ENCODE results near the gene HBB.

HBB gene

DNA sequence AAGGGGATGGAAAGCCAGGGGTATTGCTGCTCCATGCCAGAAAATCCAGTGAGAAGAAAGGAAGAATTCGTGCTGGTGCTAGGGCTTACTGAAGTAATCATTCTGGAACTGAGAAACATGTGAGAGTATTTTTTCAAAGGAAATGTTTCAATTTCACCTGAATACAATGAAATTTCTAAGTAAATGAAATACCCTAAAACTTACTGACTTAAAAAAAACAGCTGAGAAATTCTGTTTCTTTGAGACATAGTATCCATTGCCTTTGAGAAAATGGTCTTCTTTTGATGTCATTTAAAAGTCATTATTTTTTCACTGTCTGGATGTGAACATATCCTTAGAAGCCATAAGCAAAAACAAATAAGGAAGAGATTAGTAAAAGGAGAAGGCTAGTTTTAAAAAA is 26.3 kb downstream of the HBB start, which contains the start of gene OR51V1:
OR51V1 (minus strand) TSS at position 101 of the 400 bp plus-strand sequence; CDS start at position 101, 0 bp downstream.
- no peak within 1 kb of the TSS for H3K9ac ChIP-seq (ENCODE audit: low read depth in 1 of 2, low read length in 2 of 2)
- H3K4me1 ChIP-seq (ENCODE audit: control insufficient read depth in 1 of 2, insufficient read depth in 2 of 2, low read length in 2 of 2): no peaks in the 10 kb centered on the region
- no peak within 1 kb of the TSS for H3K27ac ChIP-seq (ENCODE audit: low read depth, low read length)
- H3K36me3 ChIP-seq (ENCODE audit: control insufficient read depth in 1 of 2, insufficient read depth in 2 of 2, low read length in 2 of 2): no peaks in the 10 kb centered on the region
- H3K9me3 ChIP-seq (ENCODE audit: control insufficient read depth in 1 of 2, low read length in 2 of 2): no peaks in the 10 kb centered on the region
- no peaks in the 10 kb centered on the region for H3K27me3 ChIP-seq (ENCODE audit: control insufficient read depth in 1 of 2, insufficient read depth in 2 of 2, low read length in 2 of 2)
- no peak within 1 kb of the TSS for H3K4me3 ChIP-seq (ENCODE audit: low read depth in 1 of 2, low read length in 2 of 2)

GRCh38 chr11:5198285-5198684 is 28.6 kb downstream of the HBB start:
- no peak overlapping the region for H3K27ac ChIP-seq (ENCODE audit: low read depth, low read length)
- no peaks in the 10 kb centered on the region for H3K9me3 ChIP-seq (ENCODE audit: control insufficient read depth in 1 of 2, low read length in 2 of 2)
- no peak overlapping the region for H3K4me3 ChIP-seq (ENCODE audit: low read depth in 1 of 2, low read length in 2 of 2)
- H3K4me1 ChIP-seq (ENCODE audit: control insufficient read depth in 1 of 2, insufficient read depth in 2 of 2, low read length in 2 of 2): no peaks in the 10 kb centered on the region
- no peaks in the 10 kb centered on the region for H3K36me3 ChIP-seq (ENCODE audit: control insufficient read depth in 1 of 2, insufficient read depth in 2 of 2, low read length in 2 of 2)
- H3K9ac ChIP-seq (ENCODE audit: low read depth in 1 of 2, low read length in 2 of 2): no peak overlapping the region
- no peaks in the 10 kb centered on the region for H3K27me3 ChIP-seq (ENCODE audit: control insufficient read depth in 1 of 2, insufficient read depth in 2 of 2, low read length in 2 of 2)

DNA sequence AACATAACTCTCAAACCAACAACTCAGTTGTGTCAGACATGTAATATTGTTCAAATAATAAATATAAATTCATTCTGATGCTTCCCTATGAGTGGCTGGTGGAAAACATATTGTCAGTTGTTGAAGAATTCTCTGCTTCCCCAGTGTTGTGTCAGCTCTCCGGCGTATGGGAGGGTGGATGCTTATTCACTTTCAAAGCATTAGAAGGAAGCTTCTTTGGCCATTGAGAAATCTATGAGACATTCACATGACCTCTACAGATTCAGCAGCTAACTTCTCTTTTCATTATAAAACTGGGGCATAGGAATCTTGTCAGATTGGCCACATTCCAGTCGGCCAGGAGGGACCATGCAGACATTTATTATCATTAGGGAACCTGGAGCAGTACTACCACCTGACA is 29.3 kb downstream of the HBB start:
- Histone ChIP-seq H3K27ac (ENCODE audit: low read depth, low read length) (no peak overlapping the region), H3K4me1 (ENCODE audit: control insufficient read depth in 1 of 2, insufficient read depth in 2 of 2, low read length in 2 of 2) (no peaks in the 10 kb centered on the region), H3K4me3 (ENCODE audit: low read depth in 1 of 2, low read length in 2 of 2) (no peak overlapping the region), H3K27me3 (ENCODE audit: control insufficient read depth in 1 of 2, insufficient read depth in 2 of 2, low read length in 2 of 2) (no peaks in the 10 kb centered on the region), H3K9ac (ENCODE audit: low read depth in 1 of 2, low read length in 2 of 2) (no peak overlapping the region), H3K9me3 (ENCODE audit: control insufficient read depth in 1 of 2, low read length in 2 of 2) (peaks cover 0 to 2% of the 10 kb centered on the region in 2 donors), H3K36me3 (ENCODE audit: control insufficient read depth in 1 of 2, insufficient read depth in 2 of 2, low read length in 2 of 2) (no peaks in the 10 kb centered on the region)

- Histone ChIP-seq H3K9ac (ENCODE audit: low read depth in 1 of 2, low read length in 2 of 2) (no peak overlapping the region), H3K27me3 (ENCODE audit: control insufficient read depth in 1 of 2, insufficient read depth in 2 of 2, low read length in 2 of 2) (no peaks in the 10 kb centered on the region), H3K4me1 (ENCODE audit: control insufficient read depth in 1 of 2, insufficient read depth in 2 of 2, low read length in 2 of 2) (no peaks in the 10 kb centered on the region), H3K36me3 (ENCODE audit: control insufficient read depth in 1 of 2, insufficient read depth in 2 of 2, low read length in 2 of 2) (no peaks in the 10 kb centered on the region), H3K9me3 (ENCODE audit: control insufficient read depth in 1 of 2, low read length in 2 of 2) (peaks cover 0 to 3% of the 10 kb centered on the region in 2 donors), H3K4me3 (ENCODE audit: low read depth in 1 of 2, low read length in 2 of 2) (no peak overlapping the region), H3K27ac (ENCODE audit: low read depth, low read length) (no peak overlapping the region)
Measured at GRCh38 chr11:5196731-5197130, 30.1 kb downstream of the HBB start.

GRCh38 chr11:5196067-5196466 is 30.8 kb downstream of the HBB start:
- no peak overlapping the region for H3K27ac ChIP-seq (ENCODE audit: low read depth, low read length)
- no peaks in the 10 kb centered on the region for H3K4me1 ChIP-seq (ENCODE audit: control insufficient read depth in 1 of 2, insufficient read depth in 2 of 2, low read length in 2 of 2)
- H3K36me3 ChIP-seq (ENCODE audit: control insufficient read depth in 1 of 2, insufficient read depth in 2 of 2, low read length in 2 of 2): no peaks in the 10 kb centered on the region

GRCh38 chr11:5192738-5193137 is 34.1 kb downstream of the HBB start:
- Histone ChIP-seq H3K9ac (ENCODE audit: low read depth in 1 of 2, low read length in 2 of 2) (no peak overlapping the region), H3K27me3 (ENCODE audit: control insufficient read depth in 1 of 2, insufficient read depth in 2 of 2, low read length in 2 of 2) (no peaks in the 10 kb centered on the region), H3K4me3 (ENCODE audit: low read depth in 1 of 2, low read length in 2 of 2) (no peak overlapping the region), H3K27ac (ENCODE audit: low read depth, low read length) (no peak overlapping the region), H3K36me3 (ENCODE audit: control insufficient read depth in 1 of 2, insufficient read depth in 2 of 2, low read length in 2 of 2) (no peaks in the 10 kb centered on the region), H3K4me1 (ENCODE audit: control insufficient read depth in 1 of 2, insufficient read depth in 2 of 2, low read length in 2 of 2) (no peaks in the 10 kb centered on the region), H3K9me3 (ENCODE audit: control insufficient read depth in 1 of 2, low read length in 2 of 2) (peaks cover 0 to 3% of the 10 kb centered on the region in 2 donors)

More at GRCh38 chr11:5196067-5196466, 30.8 kb downstream of the HBB start:
- Histone ChIP-seq H3K27me3 (ENCODE audit: control insufficient read depth in 1 of 2, insufficient read depth in 2 of 2, low read length in 2 of 2) (no peaks in the 10 kb centered on the region), H3K9me3 (ENCODE audit: control insufficient read depth in 1 of 2, low read length in 2 of 2) (peaks cover 0 to 3% of the 10 kb centered on the region in 2 donors), H3K9ac (ENCODE audit: low read depth in 1 of 2, low read length in 2 of 2) (no peak overlapping the region), H3K4me3 (ENCODE audit: low read depth in 1 of 2, low read length in 2 of 2) (no peak overlapping the region)

DNA sequence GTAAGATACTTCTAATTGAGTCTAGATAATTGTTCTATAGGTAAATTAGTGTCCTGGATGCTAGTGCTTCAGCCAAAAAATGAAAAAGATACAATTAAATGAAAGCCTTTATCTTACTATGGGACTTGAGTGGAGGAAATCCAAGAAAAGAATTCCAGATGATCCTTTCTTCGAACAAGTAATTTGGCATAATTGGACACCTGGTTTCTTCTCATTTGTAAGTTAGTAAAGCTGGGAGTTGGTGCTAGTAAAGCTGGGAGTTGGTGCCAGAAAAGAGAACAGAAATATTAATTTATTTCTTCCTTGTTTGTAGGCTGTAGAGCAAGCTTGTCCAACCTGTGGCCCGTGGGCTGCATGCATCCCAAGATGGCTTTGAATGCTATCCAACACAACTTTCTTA is 38.7 kb downstream of the HBB start:
- Histone ChIP-seq H3K9ac (ENCODE audit: low read depth in 1 of 2, low read length in 2 of 2) (no peak overlapping the region), H3K27ac (ENCODE audit: low read depth, low read length) (no peak overlapping the region)

DNA sequence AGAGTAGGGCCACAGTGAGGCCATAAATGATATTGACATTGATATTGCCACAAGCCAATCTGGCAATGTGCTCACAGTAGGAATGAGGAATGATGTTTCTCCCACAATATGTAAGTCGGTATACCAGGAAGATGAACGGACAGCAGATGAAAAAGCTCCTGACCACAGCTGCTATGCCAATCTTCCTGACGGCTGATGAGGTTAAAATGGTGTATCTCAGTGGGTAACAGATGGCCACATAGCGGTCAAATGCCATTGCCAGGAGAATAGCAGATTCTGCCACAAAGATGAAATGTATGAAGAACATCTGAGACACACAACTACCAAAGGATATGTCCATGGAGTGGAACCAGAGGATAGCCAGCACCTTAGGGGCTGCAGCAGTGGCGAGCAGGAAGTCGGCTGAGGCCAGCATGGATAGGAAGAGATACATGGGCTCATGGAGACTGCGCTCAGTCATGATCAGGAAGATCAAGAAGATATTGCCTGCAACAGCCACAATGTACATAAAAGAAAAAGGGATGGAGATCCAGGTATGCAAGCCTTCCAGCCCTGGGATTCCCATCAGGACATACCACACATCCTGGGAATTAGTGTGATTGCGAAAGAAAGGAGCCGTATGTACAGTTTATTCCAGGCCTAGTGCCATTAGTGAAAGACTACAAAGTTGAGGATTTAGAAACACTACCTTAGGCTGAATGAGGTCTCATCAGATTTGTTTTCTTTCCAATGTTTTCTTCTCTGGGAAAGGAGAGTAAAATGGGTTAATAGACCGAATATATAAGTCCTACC is 48.6 kb downstream of the HBB start:
- Histone ChIP-seq H3K9ac (ENCODE audit: low read depth in 1 of 2, low read length in 2 of 2) (no peak overlapping the region), H3K27me3 (ENCODE audit: control insufficient read depth in 1 of 2, insufficient read depth in 2 of 2, low read length in 2 of 2) (no peaks in the 10 kb centered on the region), H3K27ac (ENCODE audit: low read depth, low read length) (no peak overlapping the region), H3K4me3 (ENCODE audit: low read depth in 1 of 2, low read length in 2 of 2) (no peak overlapping the region), H3K36me3 (ENCODE audit: control insufficient read depth in 1 of 2, insufficient read depth in 2 of 2, low read length in 2 of 2) (no peaks in the 10 kb centered on the region), H3K4me1 (ENCODE audit: control insufficient read depth in 1 of 2, insufficient read depth in 2 of 2, low read length in 2 of 2) (no peaks in the 10 kb centered on the region), H3K9me3 (ENCODE audit: control insufficient read depth in 1 of 2, low read length in 2 of 2) (no peaks in the 10 kb centered on the region)

More for the DNA sequence above, 38.7 kb downstream of the HBB start:
- Histone ChIP-seq H3K9me3 (ENCODE audit: control insufficient read depth in 1 of 2, low read length in 2 of 2) (peaks cover 0 to 3% of the 10 kb centered on the region in 2 donors), H3K4me1 (ENCODE audit: control insufficient read depth in 1 of 2, insufficient read depth in 2 of 2, low read length in 2 of 2) (no peaks in the 10 kb centered on the region), H3K27me3 (ENCODE audit: control insufficient read depth in 1 of 2, insufficient read depth in 2 of 2, low read length in 2 of 2) (no peaks in the 10 kb centered on the region), H3K36me3 (ENCODE audit: control insufficient read depth in 1 of 2, insufficient read depth in 2 of 2, low read length in 2 of 2) (no peaks in the 10 kb centered on the region), H3K4me3 (ENCODE audit: low read depth in 1 of 2, low read length in 2 of 2) (no peak overlapping the region)
